GM19372 (cell line): Measurements from ENCODE around the gene NAV3.
"Not testable (repeated sequence)": the region's sequence is repeated elsewhere in the genome, so short reads cannot be mapped to it uniquely, and the experiment has no call there.

Experiments
- ATAC-seq: cut with Tn5 transposase; IDR thresholded peaks from one replicate; pipeline ENCODE4 v1.9.1; 2021; ENCODE audit warnings: mild to moderate bottlenecking, low read depth, moderate library complexity; ENCODE audit not compliant: unreplicated experiment

The NAV3 gene

GRCh38 chr12:78101113-78101876 is 270.6 kb downstream of the NAV3 start:
- ATAC-seq = no peak

DNA sequence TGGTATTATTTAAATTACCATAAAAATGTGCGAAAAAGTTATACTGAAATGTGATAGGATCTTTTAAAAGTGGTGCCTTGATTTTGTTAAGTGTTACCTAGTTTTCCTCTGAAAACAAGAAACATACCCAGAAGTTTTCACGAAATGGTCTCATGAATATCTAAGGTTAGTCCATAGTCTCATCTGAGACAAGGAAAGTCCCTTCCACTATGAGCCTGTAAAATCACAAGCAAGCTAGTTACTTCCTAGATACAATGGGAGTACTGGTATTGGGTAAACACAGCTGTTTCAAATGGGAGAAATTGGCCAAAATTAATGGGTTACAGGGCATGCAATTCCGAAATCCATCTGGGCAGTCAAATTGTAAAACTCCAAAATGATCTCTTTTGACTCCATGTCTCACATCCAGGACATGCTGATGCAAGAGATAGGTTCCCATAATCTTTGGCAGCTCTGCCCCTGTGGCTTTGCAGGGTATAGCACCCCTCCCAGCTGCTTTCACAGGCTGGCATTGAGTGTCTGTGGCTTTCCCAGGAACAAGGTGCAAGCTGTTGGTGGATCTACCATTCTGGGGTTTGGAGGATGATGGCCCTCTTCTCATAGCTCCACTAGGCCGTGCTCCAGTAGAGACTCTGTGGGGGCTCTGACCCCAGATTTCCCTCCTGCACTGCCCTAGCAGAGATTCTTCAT is 271.4 kb downstream of the NAV3 start:
- ATAC-seq = no peak

DNA sequence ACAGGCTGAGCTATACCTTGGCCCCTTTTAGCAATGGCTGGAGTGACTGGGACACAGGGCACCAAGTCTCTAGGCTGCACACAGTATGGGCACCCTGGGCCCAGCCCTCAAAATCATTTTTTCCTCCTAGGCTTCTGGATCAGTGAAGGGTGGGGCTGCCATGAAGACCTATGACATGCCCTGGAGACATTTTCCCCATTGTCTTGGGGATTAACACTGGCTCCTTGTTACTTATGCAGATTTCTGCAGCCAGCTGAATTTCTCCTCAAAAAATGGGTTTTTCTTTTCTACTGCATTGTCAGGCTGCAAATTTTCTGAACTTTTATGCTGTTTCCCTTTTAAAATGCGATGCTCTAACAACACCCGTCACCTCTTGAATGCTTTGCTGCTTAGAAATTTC is 272.1 kb downstream of the NAV3 start:
- not testable (repeated sequence) for ATAC-seq

DNA sequence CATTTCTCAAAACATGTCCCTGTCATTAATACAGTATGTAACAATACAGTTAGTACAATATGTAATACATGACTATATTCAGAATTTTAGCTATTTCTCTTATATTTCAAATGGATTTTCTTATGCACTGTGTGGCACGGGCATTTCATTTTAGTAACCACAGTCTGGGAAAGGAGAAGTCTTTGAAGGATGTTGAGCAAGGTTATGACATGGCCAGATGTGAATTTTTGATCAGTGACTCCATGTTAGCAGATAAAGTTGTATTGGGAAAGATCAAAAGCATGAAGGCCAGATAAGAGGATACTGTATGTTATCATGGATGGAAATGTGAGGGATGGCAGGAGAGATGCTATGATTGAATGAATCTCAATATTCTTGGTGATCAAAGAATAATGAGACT is 285.2 kb downstream of the NAV3 start:
- no peak for ATAC-seq

- ATAC-seq = no peak
These were observed 287.3 kb downstream of the NAV3 start for GRCh38 chr12:78118036-78118435.

GRCh38 chr12:78118486-78118885 is 287.8 kb downstream of the NAV3 start:
- no peak for ATAC-seq

DNA sequence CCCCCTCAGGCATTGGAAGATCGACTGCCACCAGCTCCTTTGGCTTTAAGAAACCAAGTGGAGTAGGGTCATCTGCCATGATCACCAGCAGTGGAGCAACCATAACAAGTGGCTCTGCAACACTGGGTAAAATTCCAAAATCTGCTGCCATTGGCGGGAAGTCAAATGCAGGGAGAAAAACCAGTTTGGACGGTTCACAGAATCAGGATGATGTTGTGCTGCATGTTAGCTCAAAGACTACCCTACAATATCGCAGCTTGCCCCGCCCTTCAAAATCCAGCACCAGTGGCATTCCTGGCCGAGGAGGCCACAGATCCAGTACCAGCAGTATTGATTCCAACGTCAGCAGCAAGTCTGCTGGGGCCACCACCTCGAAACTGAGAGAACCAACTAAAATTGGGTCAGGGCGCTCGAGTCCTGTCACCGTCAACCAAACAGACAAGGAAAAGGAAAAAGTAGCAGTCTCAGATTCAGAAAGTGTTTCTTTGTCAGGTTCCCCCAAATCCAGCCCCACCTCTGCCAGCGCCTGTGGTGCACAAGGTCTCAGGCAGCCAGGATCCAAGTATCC is 288.7 kb downstream of the NAV3 start:
- ATAC-seq = no peak

DNA sequence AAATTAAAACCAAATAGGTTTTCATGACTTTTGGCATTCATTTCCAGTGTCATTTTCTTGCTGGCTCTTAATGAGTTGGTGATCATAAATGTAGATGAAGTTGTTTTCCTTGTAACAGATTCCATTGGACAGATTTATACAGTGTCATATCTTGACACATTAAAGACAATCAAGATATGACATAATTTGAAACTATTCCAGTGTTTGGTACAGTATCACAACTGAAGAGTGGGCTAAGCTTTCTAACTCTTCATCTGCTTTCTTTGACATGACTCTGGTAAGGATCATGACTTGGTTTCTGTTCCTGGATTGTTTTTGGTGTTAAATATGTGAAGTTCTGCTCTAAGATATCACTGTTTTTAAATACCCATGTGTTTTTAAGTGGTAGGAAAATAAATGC is 289.6 kb downstream of the NAV3 start:
- ATAC-seq = no peak

GRCh38 chr12:78120866-78121560 is 290.3 kb downstream of the NAV3 start:
- ATAC-seq = no peak

- ATAC-seq = no peak
These were observed 291.4 kb downstream of the NAV3 start for GRCh38 chr12:78121969-78122610.

DNA sequence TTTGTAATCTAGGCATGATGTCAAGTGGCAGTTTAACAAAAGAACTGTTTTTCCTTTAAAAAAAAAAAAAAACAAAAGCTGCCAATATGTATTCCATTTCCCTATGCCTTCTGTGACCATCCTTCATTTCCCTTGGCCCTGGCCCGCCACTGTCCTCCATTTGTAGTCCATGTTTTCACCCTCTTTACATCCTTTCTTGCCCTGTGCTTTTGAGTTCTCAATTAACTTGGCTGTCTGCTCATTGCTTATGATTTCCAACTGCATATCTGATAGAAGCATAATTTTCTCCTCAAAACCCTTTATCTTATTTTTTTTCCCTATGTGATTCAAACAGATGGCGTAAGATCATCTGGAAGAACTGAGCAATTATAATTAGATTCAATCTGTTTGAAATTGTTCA is 297.5 kb downstream of the NAV3 start:
- ATAC-seq = no peak

DNA sequence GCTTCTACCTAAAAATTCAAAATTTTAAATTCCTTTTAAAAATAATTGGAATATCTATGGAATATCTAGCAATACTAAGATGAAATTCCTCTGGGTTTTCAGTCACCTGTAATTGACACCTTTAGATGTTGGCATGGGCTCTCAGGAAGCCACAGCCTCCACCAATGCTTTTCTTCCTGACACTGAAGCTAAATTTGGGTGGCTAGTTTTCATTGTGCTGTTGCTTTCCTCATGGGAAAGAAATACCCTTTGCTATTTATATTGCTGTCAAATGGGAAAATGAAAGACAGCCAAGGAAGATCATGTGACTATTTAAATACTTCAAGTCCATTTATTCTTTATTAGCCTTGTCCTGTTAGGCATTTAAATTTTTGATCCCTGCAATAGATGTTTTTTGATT is 313.0 kb downstream of the NAV3 start:
- no peak for ATAC-seq

GRCh38 chr12:78145398-78145797 is 314.7 kb downstream of the NAV3 start:
- ATAC-seq = no peak

GRCh38 chr12:78146365-78146772 is 315.7 kb downstream of the NAV3 start:
- peak; percentile 57 for ATAC-seq

GRCh38 chr12:78149459-78149858 is 318.8 kb downstream of the NAV3 start:
- ATAC-seq = no peak

DNA sequence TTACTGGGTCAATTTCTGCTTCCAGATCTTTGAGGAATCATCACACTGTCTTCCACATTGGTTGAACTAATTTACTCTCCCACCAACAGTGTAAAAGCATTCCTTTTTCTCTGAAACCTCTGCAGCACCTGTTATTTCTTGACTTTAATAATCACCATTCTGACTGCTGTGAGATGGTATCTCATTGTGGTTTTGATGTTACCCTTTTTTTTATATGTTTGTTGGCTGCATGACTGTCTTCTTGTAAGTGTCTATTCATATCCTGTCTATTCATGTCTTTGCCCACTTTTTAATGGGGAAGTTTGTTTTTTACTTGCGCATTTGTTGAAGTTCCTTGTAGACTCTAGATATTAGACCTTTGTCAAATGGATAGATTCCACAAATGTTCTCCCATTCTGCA is 324.9 kb downstream of the NAV3 start:
- ATAC-seq = no peak

GRCh38 chr12:78156751-78157150 is 326.1 kb downstream of the NAV3 start:
- ATAC-seq = no peak

DNA sequence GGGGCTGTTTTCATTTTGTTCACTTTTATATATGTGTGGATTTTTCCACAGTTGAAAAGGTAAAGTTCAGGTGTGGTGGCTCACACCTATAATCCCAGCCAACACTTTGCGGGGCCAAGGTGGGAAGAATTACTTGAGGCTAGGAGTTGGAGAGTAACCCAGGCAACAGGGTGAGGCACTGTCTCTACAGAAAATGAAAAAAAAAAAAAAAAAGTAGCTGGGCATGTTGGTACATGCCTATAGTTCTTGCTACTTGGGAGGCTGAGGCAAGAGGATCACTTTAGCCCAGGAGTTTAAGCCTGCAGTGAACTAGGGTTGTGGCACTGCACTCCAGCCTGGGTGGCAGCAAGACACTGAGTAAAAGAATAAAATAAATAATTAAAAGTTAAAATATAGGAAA is 326.5 kb downstream of the NAV3 start:
- ATAC-seq = no peak

- no peak for ATAC-seq
These were observed 333.5 kb downstream of the NAV3 start for GRCh38 chr12:78164154-78164553.

DNA sequence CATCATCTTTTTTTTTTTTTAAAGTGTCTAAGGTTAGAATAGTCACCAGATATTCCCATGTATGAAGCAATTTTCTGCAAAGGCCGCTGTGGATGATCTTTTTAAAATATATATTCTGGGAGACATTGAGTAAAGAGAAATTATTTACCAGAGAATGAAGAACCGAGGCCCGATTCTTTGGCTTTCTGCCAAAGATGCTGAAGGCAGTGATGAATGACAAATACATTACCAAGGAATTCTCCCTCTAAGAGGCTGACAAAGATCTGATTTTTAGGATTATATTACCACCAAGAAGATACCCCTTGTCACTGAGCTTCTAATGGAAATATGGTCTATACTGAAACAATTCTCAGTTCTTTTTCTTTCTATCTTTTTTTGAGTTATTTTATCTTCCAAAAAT is 336.8 kb downstream of the NAV3 start:
- no peak for ATAC-seq

DNA sequence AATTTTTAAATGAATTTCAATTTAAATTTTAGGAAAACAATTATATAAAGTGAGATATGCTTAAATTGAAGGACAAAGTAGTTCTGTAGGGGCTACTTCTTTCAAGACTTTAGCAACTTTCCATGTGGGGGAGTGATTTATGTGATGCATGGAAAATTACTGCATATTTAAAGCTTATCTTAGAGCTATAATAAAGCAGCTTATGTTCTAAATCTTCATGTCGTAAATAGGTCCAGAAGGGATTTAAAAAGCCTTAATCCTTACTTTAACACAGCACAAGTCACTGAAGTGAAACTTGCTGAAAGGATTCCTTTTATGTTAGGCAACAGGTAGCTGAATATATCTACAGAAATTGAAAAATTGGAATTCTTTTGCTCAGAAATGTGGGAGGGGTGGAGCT is 340.4 kb downstream of the NAV3 start:
- no peak for ATAC-seq
